ENCODE data around the gene KRT28.
"Not testable (repeated sequence)": the region's sequence is repeated elsewhere in the genome, so short reads cannot be mapped to it uniquely, and the experiment has no call there.

KRT28 gene

DNA sequence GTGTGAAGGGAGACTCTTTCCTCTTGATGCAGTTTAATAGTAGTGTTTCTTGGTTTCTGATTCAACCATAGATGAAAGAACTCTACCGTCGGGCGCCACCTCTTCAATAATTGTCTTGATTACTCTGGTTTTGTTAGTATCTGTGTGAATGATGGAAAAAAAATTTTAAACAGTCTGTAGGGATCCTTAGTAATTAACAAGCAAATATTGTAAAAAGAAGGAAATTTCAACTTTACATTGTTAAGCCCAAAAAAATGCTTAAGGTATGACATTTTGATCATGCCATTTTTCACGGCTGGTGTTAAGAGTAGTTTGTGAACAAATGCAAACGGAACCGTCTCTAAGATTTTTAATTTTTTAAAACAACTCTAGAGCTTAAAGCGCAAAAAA is 18.6 kb upstream of the KRT28 start:
- DNase-seq, result no peak

DNA sequence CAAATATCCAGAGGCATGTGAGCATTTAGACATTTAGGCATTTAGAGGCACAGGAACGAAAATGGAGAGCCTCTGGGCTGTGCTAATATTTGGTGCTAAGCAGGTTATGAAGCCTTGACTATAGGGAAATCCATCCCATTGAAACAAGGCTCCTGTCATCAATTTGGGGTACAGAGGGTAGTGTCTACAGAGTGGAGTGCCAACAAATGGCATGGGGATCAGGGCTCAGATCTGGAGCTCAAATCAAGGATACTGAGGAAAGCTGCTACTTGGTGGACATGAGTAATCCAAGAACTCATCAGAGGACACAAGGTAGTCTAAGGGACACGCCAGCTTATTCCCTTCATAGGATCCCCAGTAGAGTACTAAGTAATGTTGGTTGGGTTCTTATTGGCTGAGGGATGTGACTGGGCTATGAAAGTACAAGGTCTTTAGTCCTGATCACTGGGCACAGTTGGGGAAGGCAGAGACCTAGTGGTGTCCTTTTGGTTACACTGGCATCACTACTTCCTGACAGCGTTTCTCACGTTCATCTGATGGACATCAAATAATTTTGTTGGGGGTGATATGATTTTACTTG is 17.4 kb upstream of the KRT28 start:
- DNase-seq, result no peak

DNA sequence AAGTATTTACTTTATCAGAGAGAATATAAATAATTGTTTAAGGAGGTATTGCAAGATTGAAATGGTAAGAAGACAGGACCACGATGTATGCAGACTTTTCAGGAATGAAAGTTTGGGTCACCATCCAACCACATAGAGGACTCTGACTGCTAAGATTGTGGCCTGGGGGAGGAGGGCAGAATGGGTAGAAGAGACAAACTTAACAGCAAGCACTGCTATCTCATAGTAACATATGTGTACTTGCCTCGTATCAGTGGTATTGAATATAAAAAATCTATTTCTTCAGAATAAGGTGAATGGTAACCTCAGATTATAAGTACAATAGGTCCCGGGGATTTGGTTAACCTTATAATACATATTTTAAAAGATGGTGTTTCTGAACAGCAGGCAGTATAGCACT is 16.8 kb upstream of the KRT28 start:
- no peak for DNase-seq

DNA sequence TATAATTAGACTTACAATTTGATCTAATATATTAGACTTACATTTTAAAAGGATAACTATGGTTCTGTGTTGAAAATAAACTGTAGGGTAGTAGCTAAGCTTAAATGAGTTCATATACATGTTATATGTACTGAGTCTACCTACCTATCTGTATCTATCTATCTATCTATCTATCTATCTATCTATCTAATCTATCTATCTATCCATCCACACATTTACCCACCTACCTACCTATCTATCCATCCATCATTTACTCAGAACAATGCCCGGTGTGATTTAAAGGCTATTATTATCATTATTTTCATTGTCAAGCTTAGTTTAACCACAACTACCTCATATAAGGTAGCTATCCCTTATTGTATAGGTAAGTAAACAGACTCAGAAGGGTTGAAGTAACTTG is 15.6 kb upstream of the KRT28 start:
- DNase-seq, result no peak

DNA sequence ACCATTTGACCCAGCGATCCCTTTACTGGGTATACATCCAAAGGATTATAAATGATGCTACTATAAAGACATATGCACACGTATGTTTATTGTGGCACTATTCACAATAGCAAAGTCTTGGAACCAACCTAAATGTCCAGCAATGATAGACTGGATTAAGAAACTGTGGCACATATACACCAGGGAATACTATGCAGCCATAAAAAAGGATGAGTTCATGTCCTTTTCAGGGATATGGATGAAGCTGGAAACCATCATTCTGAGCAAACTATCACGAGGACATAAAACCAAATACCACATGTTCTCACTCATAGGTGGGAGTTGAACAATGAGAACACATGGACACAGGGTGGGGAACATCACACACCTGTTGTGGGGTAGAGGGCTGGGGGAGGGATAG is 14.9 kb upstream of the KRT28 start:
- DNase-seq, result not testable (repeated sequence)

DNA sequence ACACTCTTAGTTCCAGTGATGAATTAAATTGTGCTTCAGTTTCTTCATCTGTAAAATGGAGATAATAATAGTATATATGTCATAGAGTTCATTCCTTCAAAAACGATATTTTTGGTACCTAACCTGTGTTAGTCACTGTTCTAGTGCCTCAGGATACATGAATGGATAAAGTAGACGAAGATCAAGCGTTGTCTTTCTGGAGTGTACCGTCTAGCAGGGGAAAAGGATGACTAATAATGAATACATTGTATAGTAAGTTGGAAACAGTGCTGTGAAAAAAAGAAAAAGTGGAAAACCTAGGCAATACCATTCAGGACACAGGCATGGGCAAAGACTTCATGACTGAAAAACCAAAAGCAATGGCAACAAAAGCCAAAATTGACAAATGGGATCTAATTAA is 14.0 kb upstream of the KRT28 start:
- DNase-seq, result no peak

DNA sequence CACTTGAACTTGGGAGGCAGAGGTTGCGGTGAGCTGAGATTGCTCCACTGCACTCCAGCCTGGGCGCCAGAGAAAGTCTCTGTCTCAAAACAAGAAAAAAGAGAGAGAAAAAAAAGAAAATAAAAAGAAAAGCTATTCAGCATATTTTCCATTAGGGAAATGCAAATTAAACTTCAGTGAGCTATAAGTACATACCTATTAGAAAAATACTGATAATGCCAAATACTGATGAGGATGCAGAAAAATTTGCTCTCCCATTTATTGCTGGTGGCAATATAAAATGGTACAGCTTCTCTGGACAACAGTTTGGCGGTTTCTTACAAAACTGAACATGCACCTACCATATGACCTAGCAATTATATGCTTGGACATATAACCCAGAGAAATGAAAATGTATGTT is 12.9 kb upstream of the KRT28 start:
- no peak for DNase-seq

DNA sequence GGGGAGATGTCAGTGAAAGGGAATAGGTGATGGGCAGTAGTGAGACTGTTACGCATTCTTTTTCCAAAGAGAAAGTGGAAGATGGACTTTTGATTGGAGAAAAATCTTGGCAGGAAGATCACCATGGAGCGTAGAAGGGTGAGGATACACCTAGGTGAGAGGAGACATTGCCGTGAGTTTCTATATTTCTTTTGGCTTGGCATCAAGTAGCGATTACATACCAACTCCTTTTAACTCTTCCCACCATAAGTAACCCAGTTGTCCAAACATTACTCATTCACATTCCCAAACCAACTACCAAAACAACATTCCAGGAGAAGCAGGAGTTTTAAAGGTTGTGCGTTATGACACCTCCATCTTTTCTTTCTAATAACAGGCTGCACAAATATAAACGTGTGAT is 10.7 kb upstream of the KRT28 start:
- DNase-seq, result no peak

DNA sequence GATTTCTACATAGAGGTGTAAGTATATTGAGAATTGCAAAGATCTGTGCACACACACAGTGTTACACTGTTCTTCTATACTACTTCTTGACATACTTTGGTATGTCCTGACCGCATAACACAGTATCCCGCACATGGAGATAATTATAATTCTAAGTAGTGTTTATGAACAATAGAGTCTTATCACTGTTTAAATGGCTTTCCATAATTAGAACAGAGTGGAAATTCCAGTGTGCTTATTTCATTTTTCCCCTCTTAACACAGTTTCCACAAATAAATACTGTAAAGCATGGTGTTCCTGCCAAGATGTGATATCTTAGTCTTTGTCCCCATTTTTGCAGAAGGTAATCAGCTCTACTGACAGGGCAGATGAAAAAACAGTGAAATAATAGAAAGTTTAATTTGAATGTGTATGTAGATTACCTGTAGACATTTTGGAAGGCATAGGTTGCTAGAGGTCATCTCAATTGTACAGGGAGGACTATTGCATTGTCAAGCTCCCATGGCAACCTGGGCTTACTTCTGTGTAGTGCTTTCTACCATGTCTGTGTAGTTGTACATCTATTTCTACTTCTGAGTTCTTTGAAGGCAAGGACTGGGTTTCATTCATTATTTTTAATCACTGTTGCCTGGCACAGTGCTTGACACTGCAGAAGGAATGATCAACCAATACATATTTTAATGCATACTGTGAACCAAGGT is 10.1 kb upstream of the KRT28 start:
- DNase-seq, result no peak

DNA sequence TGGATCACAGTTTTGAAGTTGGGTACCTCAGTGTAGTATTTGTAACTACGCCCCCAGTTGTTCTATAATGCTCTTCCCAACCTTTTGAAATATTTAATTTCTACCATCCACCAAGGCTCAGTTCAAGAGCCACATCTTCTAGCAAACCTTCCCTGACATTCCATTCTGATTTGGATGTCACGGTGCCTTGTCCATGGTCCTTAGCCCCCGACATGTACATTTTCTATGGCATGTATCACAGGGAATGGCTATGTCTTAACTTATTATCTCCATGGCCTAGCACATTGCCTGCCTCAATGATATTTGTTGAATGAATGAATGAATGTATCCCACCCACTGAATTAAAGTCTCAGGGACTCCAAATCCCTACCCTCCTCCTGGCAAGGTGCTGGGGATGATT is 6.4 kb upstream of the KRT28 start:
- no peak for DNase-seq

DNA sequence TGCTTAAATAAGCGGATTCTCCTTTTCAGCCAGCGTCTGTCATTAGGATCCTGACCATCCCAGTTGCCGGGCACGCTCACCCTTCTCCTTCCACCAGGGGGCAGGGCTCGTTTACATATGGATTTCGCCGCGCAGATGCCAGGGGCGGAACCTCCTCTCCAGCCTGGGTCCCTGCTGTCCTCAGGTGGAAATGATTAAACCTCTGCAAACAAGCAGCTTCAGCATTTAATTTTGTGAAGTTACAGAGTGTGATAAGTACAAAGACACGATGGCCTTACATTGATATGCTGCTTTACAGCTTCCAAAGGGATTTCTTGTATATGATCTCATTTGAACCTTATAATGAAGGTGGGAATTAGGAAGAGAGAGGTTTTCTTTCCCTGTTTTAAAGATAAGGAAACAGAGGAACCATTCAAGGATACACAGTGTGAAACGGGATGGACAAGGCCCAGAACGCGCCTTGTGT is 3.9 kb upstream of the KRT28 start:
- DNase-seq, result peak; percentile 87

DNA sequence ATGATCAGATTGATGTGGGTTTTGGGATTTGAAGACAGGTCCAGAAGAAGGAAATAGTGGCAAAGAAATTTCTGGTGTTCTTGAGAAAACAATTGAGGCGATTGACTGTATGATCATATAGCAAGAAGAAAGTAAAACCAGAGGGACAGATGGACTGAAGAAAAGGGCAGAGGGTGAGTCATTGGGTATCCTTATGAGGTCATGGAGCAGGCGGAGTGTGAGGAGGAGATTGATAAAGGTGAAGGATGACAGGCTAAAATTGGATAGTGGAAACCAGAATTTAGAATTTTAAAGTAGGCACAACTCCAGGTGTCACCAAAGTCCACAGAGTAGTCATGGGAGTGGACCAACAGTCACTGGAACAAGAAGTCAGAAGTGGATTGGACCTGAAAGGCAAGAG is 1.4 kb upstream of the KRT28 start:
- no peak for DNase-seq

DNA sequence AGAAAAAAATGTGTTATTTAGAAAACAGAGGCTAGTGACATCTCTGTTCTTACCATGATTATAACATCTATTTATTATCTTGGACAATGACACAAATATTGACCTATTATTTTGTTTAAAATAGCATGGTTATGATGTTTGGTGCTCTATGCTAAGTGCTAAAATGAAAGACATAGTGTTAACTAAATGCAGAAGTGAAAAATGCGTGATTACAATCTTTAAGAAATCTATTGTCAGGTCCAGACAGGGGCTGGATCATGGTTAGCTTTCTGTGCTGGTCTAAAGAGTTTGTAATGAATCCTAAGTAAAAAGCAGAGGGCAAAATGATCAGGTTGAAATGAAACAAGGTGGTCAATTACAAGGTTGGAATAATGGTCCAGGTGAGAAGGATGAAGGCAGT is 622 bp upstream of the KRT28 start:
- DNase-seq, result no peak

DNA sequence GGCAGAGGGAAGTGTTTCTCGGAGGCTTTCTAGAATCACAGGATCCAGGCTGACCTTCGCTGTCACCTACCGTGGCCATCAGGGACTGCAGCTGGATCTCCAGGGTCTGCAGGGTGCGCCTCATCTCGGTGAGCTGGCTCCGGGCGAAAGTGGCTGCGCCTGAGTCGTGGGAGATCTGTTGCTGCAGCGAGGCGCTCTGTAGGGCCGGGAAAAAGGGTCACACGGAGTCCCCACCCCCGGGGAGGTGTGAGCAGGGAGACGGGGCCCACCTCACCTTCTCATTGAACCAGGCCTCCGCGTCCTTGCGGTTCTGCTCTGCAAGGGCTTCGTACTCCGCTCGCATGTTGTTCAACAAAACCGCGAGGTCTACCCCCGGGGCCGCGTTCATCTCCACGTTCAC is 2.9 kb downstream of the KRT28 start:
- DNase-seq, result no peak

DNA sequence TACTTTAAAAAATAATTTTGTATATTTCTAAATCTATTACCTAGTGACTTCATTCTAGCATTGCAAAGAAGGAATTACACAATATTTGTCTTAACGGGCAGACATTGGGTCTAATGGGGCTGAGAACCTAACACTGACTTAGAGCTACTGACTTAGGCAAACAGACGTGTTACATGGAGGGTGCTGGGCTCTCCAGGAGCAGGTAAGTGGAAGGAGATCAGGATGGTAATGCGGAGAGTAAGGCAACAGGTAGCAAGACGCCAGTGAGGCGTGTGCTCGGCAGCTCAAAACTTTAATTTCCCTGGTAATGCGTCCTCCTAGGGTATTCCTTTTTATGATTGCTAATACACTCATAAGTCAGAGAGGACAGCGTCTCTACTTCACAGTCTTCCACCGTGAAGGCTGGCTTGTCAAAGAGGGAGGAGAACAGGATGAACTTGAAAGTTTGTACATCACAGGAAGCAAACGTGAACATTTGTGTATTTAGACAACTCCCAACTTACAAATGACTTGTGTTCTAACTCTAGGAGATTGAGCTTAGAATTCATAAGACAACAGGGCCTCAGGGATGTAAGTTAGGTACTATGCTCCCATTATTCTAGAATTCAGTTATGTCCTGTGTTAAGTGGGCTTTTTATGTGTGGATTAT is 4.6 kb downstream of the KRT28 start:
- DNase-seq, result no peak

DNA sequence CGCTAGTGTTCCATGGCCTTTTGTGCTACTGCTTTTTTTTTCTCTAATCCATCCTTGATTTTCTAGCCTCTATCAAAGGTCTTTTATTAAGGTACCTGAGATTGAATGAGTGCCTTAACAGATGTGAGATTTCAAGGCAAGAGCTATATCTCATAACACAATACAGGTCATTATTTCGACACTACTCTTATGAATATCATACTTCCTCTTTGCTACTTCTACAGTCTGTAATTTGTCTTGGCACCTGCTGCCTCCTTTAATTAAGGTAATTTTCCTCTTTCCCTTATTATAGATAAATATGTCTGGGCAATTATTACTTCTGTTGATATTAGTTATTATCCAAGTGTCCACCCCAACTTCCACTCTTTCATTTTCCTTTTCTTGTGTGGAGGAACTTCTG is 5.3 kb downstream of the KRT28 start:
- no peak for DNase-seq

DNA sequence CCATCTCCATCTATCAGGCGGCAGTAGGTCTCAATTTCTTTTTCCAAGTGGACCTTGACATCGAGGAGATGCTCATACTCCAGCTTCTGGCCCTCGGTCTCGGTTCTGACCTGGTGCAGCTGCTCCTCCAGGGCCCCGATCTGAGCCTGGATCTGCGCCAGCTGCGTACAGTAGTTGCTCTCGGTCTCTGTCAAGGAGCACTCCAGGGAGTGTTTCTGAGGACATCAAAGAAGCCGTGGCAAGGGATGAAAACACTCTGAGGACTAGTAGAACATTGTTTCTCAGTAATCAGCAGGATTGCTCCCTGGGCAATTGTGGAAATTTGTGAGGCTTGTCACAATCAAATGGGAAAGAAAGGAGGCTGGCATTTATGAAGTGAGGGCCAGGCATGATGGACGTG is 5.9 kb downstream of the KRT28 start:
- DNase-seq, result no peak

DNA sequence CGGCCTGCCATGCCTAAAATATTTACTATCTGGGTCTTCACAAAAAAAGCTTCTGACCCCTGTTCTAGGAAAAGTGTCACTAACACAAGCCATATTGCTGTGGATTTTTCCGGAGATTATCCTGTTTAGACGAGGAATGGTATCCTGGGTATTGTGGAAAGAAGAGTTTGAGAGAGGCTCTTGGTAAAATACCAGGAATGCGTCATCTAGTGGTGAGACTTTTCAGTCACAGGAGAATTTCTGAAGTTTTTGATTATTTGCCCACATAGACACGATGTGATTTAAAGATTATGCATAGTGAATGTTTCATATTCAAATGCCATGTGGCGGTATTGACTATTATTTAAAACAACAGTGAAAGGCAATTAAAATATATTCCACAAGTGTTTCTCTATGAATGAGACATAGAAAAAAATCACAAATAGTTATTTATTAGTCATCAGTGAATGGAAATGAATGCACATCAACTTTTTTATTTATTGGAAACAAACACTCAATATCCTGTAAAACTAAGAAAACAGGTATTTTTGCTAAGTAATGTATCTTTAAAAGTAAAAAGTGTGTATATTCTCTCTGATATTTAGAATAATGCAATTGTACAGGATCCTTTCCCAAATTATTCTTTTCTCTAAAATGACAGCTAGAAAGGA is 7.8 kb downstream of the KRT28 start:
- DNase-seq, result no peak

DNA sequence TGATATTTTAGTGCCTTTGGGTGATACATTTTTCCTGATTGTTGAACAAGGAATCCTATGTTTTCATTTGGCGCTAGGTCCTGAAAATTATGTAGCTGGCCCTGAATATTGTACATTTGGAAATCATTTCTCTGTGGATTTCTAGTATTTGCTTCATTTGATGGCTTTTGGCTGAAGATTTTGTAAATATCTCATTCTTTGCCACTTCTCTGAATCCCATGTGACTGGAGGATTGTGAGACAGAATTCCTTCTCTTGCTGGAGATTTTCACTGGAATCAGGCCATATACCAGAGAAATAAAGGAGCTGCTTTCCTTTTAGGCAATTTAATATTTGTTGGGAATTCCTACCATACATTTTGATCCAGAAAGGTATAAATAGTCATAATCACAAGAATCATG is 8.6 kb downstream of the KRT28 start:
- DNase-seq, result no peak

DNA sequence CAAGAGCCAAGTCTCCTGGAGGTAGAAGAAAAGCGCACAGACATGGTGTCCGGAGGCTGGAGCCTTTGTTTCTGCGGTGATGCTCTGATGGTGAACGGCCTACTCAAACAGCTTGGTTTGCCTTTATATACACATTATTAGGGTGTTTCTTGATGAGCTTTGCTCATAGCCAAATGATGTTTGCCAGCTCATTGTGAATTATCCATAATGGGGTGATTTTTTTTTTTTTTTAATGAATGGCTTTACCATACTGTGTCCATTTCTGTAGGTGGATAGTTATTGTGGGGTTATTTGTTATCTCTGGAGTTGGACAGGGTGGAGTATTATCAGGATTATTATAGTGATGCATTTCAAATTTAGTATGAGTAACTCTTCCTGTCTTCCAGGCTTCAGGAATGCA is 17.3 kb downstream of the KRT28 start, which contains the start of gene KRT27:
KRT27 (minus strand) TSS at position 101 of the 400 bp plus-strand sequence; CDS start at position 44, 57 bp downstream.
- no peak for DNase-seq

DNA sequence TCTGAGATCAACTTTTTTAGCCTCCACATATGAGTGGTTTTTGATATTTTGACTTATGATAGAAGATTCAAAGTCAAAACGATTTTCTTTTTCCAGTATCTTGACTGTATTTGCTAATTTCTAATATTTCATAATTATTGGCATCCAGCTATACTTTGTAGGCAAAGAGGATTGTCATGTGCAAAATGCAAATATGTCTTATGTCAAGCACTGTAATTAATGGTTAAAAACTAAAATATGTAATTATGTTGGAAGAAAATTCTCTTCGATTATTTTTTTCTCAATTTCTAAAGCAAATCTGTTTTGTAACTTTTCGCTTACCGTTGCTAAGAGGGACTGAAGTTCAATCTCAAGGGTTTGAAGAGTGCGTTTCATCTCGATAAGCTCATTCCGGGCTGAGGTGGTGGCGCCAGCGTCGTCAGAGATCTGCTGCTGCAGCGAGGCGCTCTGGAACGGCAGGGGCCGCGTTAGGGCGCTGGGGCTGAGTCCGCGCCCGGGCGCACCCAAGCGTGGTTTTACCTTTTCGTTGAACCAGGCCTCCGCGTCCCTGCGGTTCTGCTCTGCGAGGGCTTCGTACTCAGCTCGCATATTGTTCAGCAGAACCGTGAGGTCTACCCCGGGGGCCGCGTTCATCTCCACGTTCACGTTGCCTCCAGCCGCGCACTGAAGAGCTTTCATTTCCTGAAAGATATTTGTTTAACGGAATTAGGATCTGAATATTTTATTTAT is 20.4 kb downstream of the KRT28 start:
- peak; percentile 47 for DNase-seq

DNA sequence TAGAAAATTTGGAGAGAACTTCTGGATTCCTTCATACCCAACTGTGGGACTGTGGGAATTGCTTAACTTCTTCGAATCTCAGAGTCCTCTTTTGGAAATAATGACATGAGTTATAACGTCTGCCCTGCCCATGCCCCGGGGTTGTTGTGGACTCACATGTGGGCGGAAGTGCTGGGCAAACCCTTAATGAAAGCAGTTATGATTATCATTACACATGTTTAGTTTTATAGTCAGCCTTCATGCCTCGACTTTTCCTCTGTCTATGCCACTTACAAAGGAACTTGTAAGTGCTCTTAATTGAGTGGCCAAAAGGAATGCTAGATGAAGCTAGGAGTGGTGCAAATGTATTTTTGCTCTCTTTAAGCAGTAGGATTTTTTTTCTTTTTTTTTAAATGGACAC is 21.3 kb downstream of the KRT28 start:
- no peak for DNase-seq

DNA sequence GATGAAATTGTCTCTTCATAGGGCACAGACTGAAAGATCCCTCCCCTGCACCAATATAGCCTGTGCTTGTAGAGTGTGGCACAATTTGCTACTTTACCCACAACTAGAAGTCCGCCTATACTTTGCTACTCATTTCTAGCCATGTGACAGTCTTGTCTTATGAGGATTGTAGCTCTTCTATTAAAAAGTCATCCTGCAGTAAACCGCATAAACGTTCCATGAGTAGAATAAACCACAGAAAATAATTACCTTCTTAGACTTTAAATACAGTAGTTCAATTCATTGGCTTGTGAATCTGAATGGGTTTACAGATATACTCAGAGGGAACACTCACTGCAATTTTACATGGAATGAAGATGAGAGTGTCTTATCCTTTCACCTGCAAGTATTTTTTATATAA is 21.8 kb downstream of the KRT28 start:
- no peak for DNase-seq

Data from stimulated activated CD4-positive, alpha-beta T cell treated with anti-CD3 and anti-CD28 coated beads, Interleukin-15, amount 100 ng/mL, for 24 hours (primary cell).